Measurements from ENCODE around the gene MYH16.
"Not testable (repeated sequence)": the region's sequence is repeated elsewhere in the genome, so short reads cannot be mapped to it uniquely, and the experiment has no call there.

The MYH16 gene

DNA sequence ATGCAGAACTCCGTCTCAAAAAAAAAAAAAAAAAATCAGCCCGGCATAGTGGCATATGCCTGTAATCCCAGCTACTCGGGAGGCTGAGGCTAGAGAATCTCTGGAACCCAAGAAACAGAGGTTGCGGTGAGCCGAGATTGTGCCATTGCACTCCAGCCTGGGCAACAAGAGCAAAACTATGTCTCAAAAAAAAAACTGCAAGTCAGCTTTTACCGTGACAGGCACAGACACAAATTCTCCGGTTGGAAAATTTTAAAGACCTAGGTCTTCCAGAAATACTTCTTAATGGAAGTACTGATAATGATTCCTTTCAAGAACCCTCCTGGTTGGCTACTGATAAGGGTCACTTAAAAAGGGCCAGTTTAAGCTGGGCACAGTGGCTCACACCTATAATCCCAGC lies 82.5 kb downstream of the MYH16 start:
- no peak for DNase-seq (ENCODE audit: low read depth)

DNA sequence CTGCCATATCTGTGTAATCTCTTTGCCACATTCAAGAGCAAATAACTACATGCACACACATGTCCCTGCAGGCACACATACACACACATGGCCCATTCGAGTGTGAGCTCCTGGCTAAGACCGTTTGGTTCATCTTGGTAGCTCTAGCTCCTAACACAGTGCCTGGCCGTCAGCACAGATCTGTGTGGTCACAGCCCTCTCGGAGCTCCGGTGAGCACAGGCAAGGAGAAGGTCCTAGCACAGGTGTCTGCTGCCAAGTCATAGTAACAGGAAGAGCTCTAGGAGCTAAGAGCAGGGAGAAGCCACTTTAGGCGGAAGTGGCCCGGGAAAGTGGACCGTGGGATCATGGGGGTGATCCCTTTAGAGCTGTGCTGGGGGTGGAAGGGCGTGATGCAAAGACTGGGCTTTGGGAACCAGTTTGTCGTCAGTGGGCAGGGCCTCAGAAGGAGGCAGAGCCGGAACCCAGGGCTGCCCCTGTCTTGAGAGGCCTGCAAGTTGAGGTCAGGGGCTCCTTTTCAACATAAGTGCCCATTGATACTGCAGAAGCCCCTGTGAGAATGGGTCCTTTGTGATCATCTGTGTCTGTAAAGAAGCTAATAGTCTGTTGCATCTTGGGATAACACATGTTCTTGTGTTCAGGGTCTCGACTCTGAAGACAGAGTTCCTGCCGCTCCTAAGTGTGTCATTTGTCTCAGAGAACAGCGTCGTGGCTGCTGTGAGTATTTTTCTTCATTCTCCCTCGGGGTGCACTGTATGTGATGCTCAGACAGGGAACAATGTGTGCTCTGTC lies 85.3 kb downstream of the MYH16 start:
- no peak for DNase-seq (ENCODE audit: low read depth)

DNA sequence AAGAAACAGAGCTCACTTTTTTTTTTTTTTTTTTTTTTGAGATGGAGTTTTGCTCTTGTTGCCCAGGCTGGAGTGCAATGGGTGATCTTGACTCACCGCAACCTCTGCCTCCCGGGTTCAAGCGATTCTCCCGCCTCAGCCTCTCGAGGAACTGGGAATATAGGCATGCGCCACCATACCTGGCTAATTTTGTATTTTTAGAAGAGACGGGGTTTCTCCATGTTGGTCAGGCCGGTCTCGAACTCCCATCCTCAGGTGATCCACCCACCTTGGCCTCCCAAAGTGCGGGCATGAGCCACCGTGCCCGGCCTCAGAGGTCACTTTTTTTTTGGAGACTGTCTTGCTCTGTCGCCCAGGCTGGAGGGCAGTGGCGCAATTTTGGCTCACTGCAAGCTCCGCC lies 85.9 kb downstream of the MYH16 start:
- not testable (repeated sequence) for DNase-seq (ENCODE audit: low read depth)

- DNase-seq (ENCODE audit: low read depth), result no peak
Measured at GRCh38 chr7:99359465-99360154, 87.0 kb downstream of the MYH16 start.

All from non-pigmented ciliary epithelial cell (primary cell).